Thyroid gland (tissue), 4 donors: ENCODE data around the gene URB1. TPM values are rescaled to one million over a fixed set of nuclear protein-coding genes. Genes with fewer than 3 reads are reported as not detected.

ENCODE experiments used
- DNase-seq, 2 donors: peaks; one replicate each; pipeline ENCODE4 v3.0.0-alpha.2; 2019
- H3K27ac ChIP-seq, 3 donors: fragments of 200-600 bp; sonication (generic); 1 replicate in 2 of 3; 2 replicates in 1 of 3; pipeline ENCODE4 v1.5.1; 2016 to 2019; ENCODE audit warnings: mild to moderate bottlenecking in 1 of 3, moderate library complexity in 1 of 3
- H3K27me3 ChIP-seq: fragments of 200-600 bp; sonication (generic); one replicate; pipeline ENCODE4 v1.5.1; 2019
- H3K36me3 ChIP-seq, 2 donors: fragments of 200-600 bp; sonication (generic); one replicate each; pipeline ENCODE4 v1.5.1; 2016 to 2019
- H3K4me1 ChIP-seq, 2 donors: fragments of 200-600 bp; sonication (generic); one replicate each; pipeline ENCODE4 v1.5.1; 2017 to 2019
- H3K4me3 ChIP-seq, 3 donors: fragments of 200-600 bp; sonication (generic); replicated peaks in 1 of 3; 1 replicate in 2 of 3; 2 replicates in 1 of 3; pipeline ENCODE4 v1.5.1; 2016; ENCODE audit warnings: mild to moderate bottlenecking in 1 of 3
- H3K9me3 ChIP-seq: fragments of 200-600 bp; sonication (generic); one replicate; pipeline ENCODE4 v1.5.1; 2017
- POLR2A ChIP-seq, 2 donors: fragments of 450-650 bp; IDR thresholded peaks; one replicate each; pipeline ENCODE4 v1.6.1; 2017; ENCODE audit warnings: antibody characterized with exemption in 2 of 2, mild to moderate bottlenecking in 2 of 2, moderate library complexity in 1 of 2
- WGBS, 2 donors: methylation state at CpG; one replicate each; pipeline ENCODE4 v1.1.5; 2017; 5-methylcytosine and 5-hydroxymethylcytosine counted together
- intact Hi-C: fragments of 100-400 bp; cut with DNase I; formaldehyde crosslinking; loops from one replicate; pipeline ENCODE4 v1.15.1; 2023
- total RNA-seq, 4 donors: library from RNA; depleted of rRNA; stranded (reverse); fragments of >200 nt; gene quantifications; one replicate each; pipeline ENCODE4 v1.2.3, GENCODE V29; 2016
- TF ChIP-seq, protein P1 (sequence below), 6 experiments: fragments of 200-600 bp in 3 of 6; fragments of 450-650 bp in 3 of 6; sonication (generic) in 3 of 6; IDR thresholded peaks; one replicate each; pipeline ENCODE4 v1.5.1; 2016 to 2019; ENCODE audit warnings: antibody characterized with exemption in 6 of 6, mild to moderate bottlenecking in 2 of 6, inconsistent platforms in 1 of 6, moderate library complexity in 1 of 6

Gene URB1
- total RNA-seq, 4 donors from 2014 or later = 13.6 to 23.9 (median 15.8) TPM

- DNase-seq = no peak
- intact Hi-C loops = no loop called here
- H3K4me1 ChIP-seq = no peaks in the 10 kb centered on the region
- H3K27ac ChIP-seq = no peak overlapping the region
- H3K4me3 ChIP-seq = no peak overlapping the region
- H3K36me3 ChIP-seq = peaks cover 6 to 9% of the 10 kb centered on the region in 2 donors
- TF ChIP-seq POLR2A (IDR thresholded peaks at IDR 0.05) = no peak
- TF ChIP-seq, protein P1, sequence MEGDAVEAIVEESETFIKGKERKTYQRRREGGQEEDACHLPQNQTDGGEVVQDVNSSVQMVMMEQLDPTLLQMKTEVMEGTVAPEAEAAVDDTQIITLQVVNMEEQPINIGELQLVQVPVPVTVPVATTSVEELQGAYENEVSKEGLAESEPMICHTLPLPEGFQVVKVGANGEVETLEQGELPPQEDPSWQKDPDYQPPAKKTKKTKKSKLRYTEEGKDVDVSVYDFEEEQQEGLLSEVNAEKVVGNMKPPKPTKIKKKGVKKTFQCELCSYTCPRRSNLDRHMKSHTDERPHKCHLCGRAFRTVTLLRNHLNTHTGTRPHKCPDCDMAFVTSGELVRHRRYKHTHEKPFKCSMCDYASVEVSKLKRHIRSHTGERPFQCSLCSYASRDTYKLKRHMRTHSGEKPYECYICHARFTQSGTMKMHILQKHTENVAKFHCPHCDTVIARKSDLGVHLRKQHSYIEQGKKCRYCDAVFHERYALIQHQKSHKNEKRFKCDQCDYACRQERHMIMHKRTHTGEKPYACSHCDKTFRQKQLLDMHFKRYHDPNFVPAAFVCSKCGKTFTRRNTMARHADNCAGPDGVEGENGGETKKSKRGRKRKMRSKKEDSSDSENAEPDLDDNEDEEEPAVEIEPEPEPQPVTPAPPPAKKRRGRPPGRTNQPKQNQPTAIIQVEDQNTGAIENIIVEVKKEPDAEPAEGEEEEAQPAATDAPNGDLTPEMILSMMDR (IDR thresholded peaks at IDR 0.05) = no peak
- H3K9me3 ChIP-seq = no peaks in the 10 kb centered on the region
- WGBS, 2 donors = 92 to 94% methylated on average over 6 to 7 of the region's 7 CpGs
- H3K27me3 ChIP-seq = no peaks in the 10 kb centered on the region
Measured at GRCh38 chr21:32309906-32310460, 82.8 kb downstream of the URB1 start.

- intact Hi-C loops = no loop called here
- H3K4me1 ChIP-seq = no peaks in the 10 kb centered on the region
Measured at GRCh38 chr21:32308696-32309095, 84.1 kb downstream of the URB1 start.

DNA sequence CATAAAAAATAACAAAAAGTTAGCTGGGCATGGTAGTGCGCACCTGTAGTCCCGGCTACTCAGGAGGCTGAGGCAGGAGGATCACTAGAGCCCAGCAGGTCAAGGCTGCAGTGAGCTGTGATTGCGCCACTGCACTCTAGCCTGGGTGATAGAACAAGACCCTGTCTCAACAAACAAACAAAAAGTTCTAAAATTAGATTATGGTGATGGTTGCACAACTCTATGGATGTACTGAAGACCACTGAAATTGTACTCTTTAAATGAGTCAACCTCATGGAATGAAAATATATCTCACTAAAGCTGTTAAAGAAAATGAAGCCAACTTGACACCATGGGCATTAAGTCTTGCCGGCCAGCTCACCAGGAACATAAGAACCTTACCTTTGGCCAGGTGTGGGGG is 85.1 kb downstream of the URB1 start:
- Histone ChIP-seq H3K27ac (no peak overlapping the region), H3K9me3 (no peaks in the 10 kb centered on the region), H3K36me3 (no peaks in the 10 kb centered on the region), H3K27me3 (no peaks in the 10 kb centered on the region), H3K4me1 (no peaks in the 10 kb centered on the region), H3K4me3 (no peak overlapping the region)
- intact Hi-C loops = no loop called here
- WGBS, 2 donors = 98 to 99% methylated on average over 4 of the region's 4 CpGs
- DNase-seq = no peak
- no peak for TF ChIP-seq POLR2A (IDR thresholded peaks at IDR 0.05)
- TF ChIP-seq, protein P1 (IDR thresholded peaks at IDR 0.05) = no peak

More at GRCh38 chr21:32308696-32309095, 84.1 kb downstream of the URB1 start:
- no peak for DNase-seq
- Histone ChIP-seq H3K27ac (no peak overlapping the region), H3K4me3 (no peak overlapping the region), H3K36me3 (no peaks in the 10 kb centered on the region), H3K27me3 (no peaks in the 10 kb centered on the region), H3K9me3 (no peaks in the 10 kb centered on the region)
- no peak for TF ChIP-seq POLR2A (IDR thresholded peaks at IDR 0.05)
- TF ChIP-seq, protein P1 (IDR thresholded peaks at IDR 0.05) = no peak
- WGBS, 2 donors = 94 to 96% methylated on average over 10 of the region's 10 CpGs

DNA sequence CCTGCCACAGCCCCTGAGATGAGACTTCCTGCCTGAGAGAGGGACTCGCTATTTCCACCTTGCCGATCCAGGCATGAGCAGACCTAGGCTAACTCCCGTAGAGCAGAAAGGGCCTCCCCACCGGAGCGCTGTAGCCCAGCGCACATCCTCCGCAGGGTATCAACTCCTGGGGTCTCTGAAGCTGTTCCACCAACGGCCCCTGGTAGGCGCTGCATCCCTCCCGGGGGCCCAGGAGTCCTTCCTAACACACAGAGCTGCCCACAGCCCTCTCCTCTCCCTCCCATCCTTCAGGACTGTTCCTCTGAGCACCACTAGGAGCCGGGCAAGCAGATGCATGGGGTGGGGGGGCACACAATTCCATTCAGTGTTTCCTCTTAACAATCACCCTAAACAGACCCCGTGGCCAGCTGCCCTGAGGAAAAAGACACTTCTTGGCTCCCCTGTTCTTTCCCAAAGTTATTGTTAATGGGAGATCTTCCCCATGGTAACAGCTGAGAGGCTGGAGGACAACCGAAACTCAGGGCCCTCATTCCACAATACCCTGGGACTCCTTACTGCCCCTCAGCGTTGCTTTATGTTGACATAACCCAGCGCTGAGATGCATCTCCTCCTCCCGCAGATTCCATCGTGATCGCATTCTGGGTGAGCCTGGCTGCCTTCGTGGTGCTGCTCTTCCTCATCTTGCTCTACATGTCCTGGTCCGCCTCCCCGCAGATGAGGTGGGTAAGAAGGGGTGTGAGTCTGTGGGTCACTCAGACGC is 86.6 kb downstream of the URB1 start:
- 48 to 72% methylated on average over 12 to 17 of the region's 22 CpGs for WGBS, 2 donors
- DNase-seq = no peak
- intact Hi-C loops = no loop called here
- no peak overlapping the region for H3K4me3 ChIP-seq
- no peaks in the 10 kb centered on the region for H3K4me1 ChIP-seq
- TF ChIP-seq POLR2A (IDR thresholded peaks at IDR 0.05) = no peak
- TF ChIP-seq, protein P1 (IDR thresholded peaks at IDR 0.05) = peak in 1 of 6 experiments; percentile 21
- H3K9me3 ChIP-seq = no peaks in the 10 kb centered on the region
- H3K36me3 ChIP-seq = no peaks in the 10 kb centered on the region
- H3K27me3 ChIP-seq = no peaks in the 10 kb centered on the region
- H3K27ac ChIP-seq = no peak overlapping the region

DNA sequence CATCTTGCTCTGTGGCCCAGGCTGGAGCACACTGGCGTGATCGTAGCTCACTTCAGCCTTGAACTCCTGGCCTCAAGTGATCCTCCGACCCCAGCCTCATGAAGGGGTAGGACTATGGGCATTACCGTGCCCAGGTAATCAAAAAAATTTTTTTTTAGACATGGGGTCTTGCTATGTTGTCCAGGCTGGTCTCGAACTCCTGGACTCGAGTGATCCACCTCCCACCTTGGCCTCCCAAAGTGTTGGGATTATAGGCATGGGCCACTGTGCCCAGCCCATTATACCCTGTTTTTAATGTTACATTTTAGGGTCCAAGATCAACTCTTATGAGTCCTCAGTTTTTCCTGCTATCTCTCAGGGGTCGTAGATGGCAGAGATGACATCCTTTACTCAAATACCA is 87.8 kb downstream of the URB1 start:
- TF ChIP-seq, protein P1 (IDR thresholded peaks at IDR 0.05) = no peak
- no peak for TF ChIP-seq POLR2A (IDR thresholded peaks at IDR 0.05)
- H3K27ac ChIP-seq = no peak overlapping the region
- WGBS, 2 donors = 98 to 99% methylated on average over 7 of the region's 7 CpGs
- intact Hi-C loops = no loop called here
- no peaks in the 10 kb centered on the region for H3K4me1 ChIP-seq
- H3K4me3 ChIP-seq = no peak overlapping the region
- no peaks in the 10 kb centered on the region for H3K9me3 ChIP-seq
- DNase-seq = no peak
- H3K36me3 ChIP-seq = no peaks in the 10 kb centered on the region
- no peaks in the 10 kb centered on the region for H3K27me3 ChIP-seq
